ENCODE measurements around the gene FOXC1. TPM values are rescaled to one million over a fixed set of nuclear protein-coding genes. Genes with fewer than 3 reads are reported as not detected.

The FOXC1 gene
- total and polyA plus RNA-seq, 2 experiments from 2014 or later, result 0.10 to 0.13 TPM

- H4K20me1 ChIP-seq (replicated peaks; ENCODE audit: insufficient read depth), result no peaks in the 10 kb centered on the region
- no peak for TF ChIP-seq STAT1 (IDR thresholded peaks at IDR 0.05; ENCODE audit: unreplicated experiment)
- TF ChIP-seq ZNF331 (CRISPR knock-in tag; IDR thresholded peaks at IDR 0.05; ENCODE audit: low read depth), result no peak
- no peak for TF ChIP-seq EZH2 (IDR thresholded peaks at IDR 0.05; ENCODE audit: low read depth, unreplicated experiment)
- TF ChIP-seq POLR2AphosphoS5 (IDR thresholded peaks at IDR 0.05; ENCODE audit: low read depth), result no peak
- TF ChIP-seq CTCF (conservative IDR thresholded peaks at IDR 0.05; ENCODE audit: low read depth in 2 of 2), result no peak; a peak in 1 of 4 replicates
- no peak for TF ChIP-seq ZNF462 (CRISPR knock-in tag; IDR thresholded peaks at IDR 0.05)
- no peak for TF ChIP-seq REST (IDR thresholded peaks at IDR 0.05; ENCODE audit: unreplicated experiment)
- no peak for TF ChIP-seq ETS1 (IDR thresholded peaks at IDR 0.05)
- TF ChIP-seq CREB1 (CRISPR knock-in tag; IDR thresholded peaks at IDR 0.05; ENCODE audit: low read depth), result no peak
- no peak for TF ChIP-seq ZNF114 (CRISPR knock-in tag; IDR thresholded peaks at IDR 0.05)
- TF ChIP-seq EZH2phosphoT487 (IDR thresholded peaks at IDR 0.05; ENCODE audit: unreplicated experiment), result no peak
- TF ChIP-seq NANOG (IDR thresholded peaks at IDR 0.05; ENCODE audit: borderline replicate concordance), result no peak
- no peak for TF ChIP-seq JUNB (IDR thresholded peaks at IDR 0.05; ENCODE audit: unreplicated experiment)
- H3K4me2 ChIP-seq, result no peak overlapping the region
- no peaks in the 10 kb centered on the region for H3K9me2 ChIP-seq (ENCODE audit: insufficient read depth)
- H3K27me3 ChIP-seq (ENCODE audit: insufficient read depth), result peaks cover 28% of the 10 kb centered on the region
- Mint-ChIP-seq H3K27me3 (ENCODE audit: insufficient read depth, low read depth, poor library complexity) (peaks cover 59% of the 10 kb centered on the region), H3K4me1 (peaks cover 26% of the 10 kb centered on the region), H3K9me3 (no peaks in the 10 kb centered on the region), H3K27ac (no peak overlapping the region), H3K4me3 (no peak overlapping the region), H3K36me3 (ENCODE audit: low read depth) (no peaks in the 10 kb centered on the region)
- no peak overlapping the region for H3K4me3 ChIP-seq
- no peak overlapping the region for H2AFZ ChIP-seq
- no peaks in the 10 kb centered on the region for H3K79me2 ChIP-seq (replicated peaks; ENCODE audit: insufficient read depth)
- no peaks in the 10 kb centered on the region for H3K36me3 ChIP-seq (ENCODE audit: insufficient read depth)
- DNase-seq (ENCODE audit: low spot score) (no peak), ATAC-seq (no peak)
- H3K27ac ChIP-seq (ENCODE audit: low read depth), result no peak overlapping the region
- H3K4me1 ChIP-seq (ENCODE audit: insufficient read depth), result peaks cover 5% of the 10 kb centered on the region; the same call in 1 of the 2 replicates
- H3F3A ChIP-seq (replicated peaks; ENCODE audit: low read depth), result no peaks in the 10 kb centered on the region
These were observed 10.2 kb upstream of the FOXC1 start for GRCh38 chr6:1599469-1599868.
